ENCODE measurements around the gene CFAP20.

DNA sequence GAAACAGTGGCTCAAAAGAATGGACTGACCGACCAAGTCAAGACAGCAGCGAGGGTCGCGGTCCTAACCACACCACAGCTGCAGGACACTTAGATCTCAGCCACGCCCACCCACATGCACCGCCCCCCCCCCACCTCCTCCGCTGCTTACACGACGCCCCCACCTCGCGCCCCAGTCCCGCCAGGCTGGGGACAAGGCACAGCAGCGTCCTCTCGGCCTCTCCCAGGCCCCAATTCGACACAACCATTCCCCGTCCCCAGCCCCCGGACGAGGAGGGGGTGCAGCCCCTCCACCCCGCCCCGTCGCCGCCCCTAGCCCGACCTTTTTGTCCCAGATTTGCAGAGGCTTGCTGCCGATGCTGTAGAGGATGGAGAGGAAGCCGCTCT, 477 bp downstream of the CFAP20 start:
- TF ChIP-seq, protein P1, sequence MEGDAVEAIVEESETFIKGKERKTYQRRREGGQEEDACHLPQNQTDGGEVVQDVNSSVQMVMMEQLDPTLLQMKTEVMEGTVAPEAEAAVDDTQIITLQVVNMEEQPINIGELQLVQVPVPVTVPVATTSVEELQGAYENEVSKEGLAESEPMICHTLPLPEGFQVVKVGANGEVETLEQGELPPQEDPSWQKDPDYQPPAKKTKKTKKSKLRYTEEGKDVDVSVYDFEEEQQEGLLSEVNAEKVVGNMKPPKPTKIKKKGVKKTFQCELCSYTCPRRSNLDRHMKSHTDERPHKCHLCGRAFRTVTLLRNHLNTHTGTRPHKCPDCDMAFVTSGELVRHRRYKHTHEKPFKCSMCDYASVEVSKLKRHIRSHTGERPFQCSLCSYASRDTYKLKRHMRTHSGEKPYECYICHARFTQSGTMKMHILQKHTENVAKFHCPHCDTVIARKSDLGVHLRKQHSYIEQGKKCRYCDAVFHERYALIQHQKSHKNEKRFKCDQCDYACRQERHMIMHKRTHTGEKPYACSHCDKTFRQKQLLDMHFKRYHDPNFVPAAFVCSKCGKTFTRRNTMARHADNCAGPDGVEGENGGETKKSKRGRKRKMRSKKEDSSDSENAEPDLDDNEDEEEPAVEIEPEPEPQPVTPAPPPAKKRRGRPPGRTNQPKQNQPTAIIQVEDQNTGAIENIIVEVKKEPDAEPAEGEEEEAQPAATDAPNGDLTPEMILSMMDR (IDR thresholded peaks at IDR 0.05; ENCODE audit: low read length): no peak
- TF ChIP-seq EZH2 (IDR thresholded peaks at IDR 0.05; ENCODE audit: borderline replicate concordance, low read length): no peak
